K562 (cell line): Measurements from ENCODE around the gene MGAT4B. TPM values are rescaled to one million over a fixed set of nuclear protein-coding genes. Genes with fewer than 3 reads are reported as not detected.

Experiments
- BRD4 ChIP-seq: fragments of 200-600 bp; sonication (generic); IDR thresholded peaks from 2 replicates; pipeline ENCODE4 v1.6.1; 2017; ENCODE audit warnings: inconsistent platforms
- FUS ChIP-seq: fragments of 200-400 bp; formaldehyde crosslinking; optimal IDR thresholded peaks from 2 replicates; pipeline ENCODE3; 2017; ENCODE audit warnings: low read depth, low read length
- HDAC8 ChIP-seq: fragments of 450-650 bp; IDR thresholded peaks from 2 replicates; pipeline ENCODE4 v1.6.1; 2016; ENCODE audit warnings: mild to moderate bottlenecking, missing genetic modification characterization, moderate library complexity, missing compliant biosample characterization
- JUN ChIP-seq, 2 experiments: sonication (generic) in 1 of 2; formaldehyde crosslinking in 1 of 2; IDR thresholded peaks; 2 replicates each; pipeline versions ENCODE4 v1.6.1 to v1.8.0; 2012 to 2022; ENCODE audit warnings: borderline replicate concordance in 2 of 2, mild to moderate bottlenecking in 2 of 2, improper control_type of control experiment in 1 of 2, low read depth in 1 of 2, low read length in 1 of 2, missing genetic modification reagents in 1 of 2
- KDM2B ChIP-seq: fragments of 250-450 bp; sonication (Bioruptor Pico); IDR thresholded peaks from 2 replicates; pipeline ENCODE4 v1.8.0; 2021; ENCODE audit warnings: mild to moderate bottlenecking, moderate library complexity
- MYNN ChIP-seq, 2 experiments: sonication (generic); formaldehyde crosslinking in 1 of 2; IDR thresholded peaks; 2 replicates each; pipeline versions ENCODE4 v1.5.0 to v1.6.1; 2016 to 2020; ENCODE audit warnings: antibody characterized with exemption in 1 of 2, missing genetic modification reagents in 1 of 2
- POLR2A ChIP-seq: fragments of 450-650 bp; conservative IDR thresholded peaks from 2 replicates; pipeline ENCODE4 v1.6.1; 2016
- ZBTB8A ChIP-seq: fragments of 450-650 bp; IDR thresholded peaks from 2 replicates; pipeline ENCODE4 v1.6.1; 2018; ENCODE audit warnings: mild to moderate bottlenecking, moderate library complexity; ENCODE audit not compliant: partially characterized antibody
- ZNF311 ChIP-seq: fragments of 250-450 bp; sonication (Bioruptor Pico); IDR thresholded peaks from 2 replicates; pipeline ENCODE4 v1.4.0; 2020; ENCODE audit warnings: mild to moderate bottlenecking, moderate library complexity
- ZNF445 ChIP-seq: fragments of 250-450 bp; sonication (Bioruptor Pico); IDR thresholded peaks from 2 replicates; pipeline ENCODE4 v1.4.0; 2020; ENCODE audit warnings: low read depth, mild to moderate bottlenecking, moderate library complexity
- ZNF644 ChIP-seq: fragments of 200-800 bp; sonication (Bioruptor generic); IDR thresholded peaks from 2 replicates; pipeline ENCODE4 v1.6.1; 2016; ENCODE audit warnings: low read depth, missing genetic modification characterization, missing compliant biosample characterization
- polyA plus RNA-seq, 8 experiments: library from polyadenylated mRNA; depleted of rRNA in 4 of 8; stranded (reverse) in 5 of 8; unstranded in 3 of 8; fragments of >200 nt; fragmentation: Nextera tagmentation in 2 of 8; fragmentation: Illumina TruSeq in 1 of 8; extraction: Ambion mirVana in 2 of 8; extraction: Trizol in 1 of 8; gene quantifications; 2 replicates each; pipeline versions ENCODE4 v1.2.1 to v1.2.3, GENCODE V29; 2011 to 2014; ENCODE audit warnings: inconsistent platforms in 1 of 8, missing spikeins in 1 of 8
- total RNA-seq, 7 experiments: library from RNA; depleted of rRNA in 6 of 7; stranded (reverse); fragments of >200 nt in 6 of 7; fragmentation: Illumina TruSeq in 2 of 7; extraction: Trizol in 2 of 7; gene quantifications; 2 replicates each; pipeline versions ENCODE4 v1.2.1 to v1.2.3, GENCODE V29; 2011 to 2021; ENCODE audit warnings: low replicate concordance in 1 of 7
- TF ChIP-seq, protein P1 (sequence below): fragments of 450-650 bp; IDR thresholded peaks from one replicate; pipeline ENCODE4 v1.6.1; 2018; ENCODE audit warnings: mild to moderate bottlenecking, moderate library complexity; ENCODE audit not compliant: partially characterized antibody
- TF ChIP-seq, protein P2 (sequence below): fragments of 450-650 bp; IDR thresholded peaks from 2 replicates; pipeline ENCODE4 v1.6.1; 2016
- TF ChIP-seq, protein P3 (sequence below): sonication (generic); formaldehyde crosslinking; IDR thresholded peaks from 2 replicates; pipeline ENCODE4 v1.8.1; 2023; ENCODE audit warnings: mild to moderate bottlenecking, missing genetic modification reagents
- TF ChIP-seq, protein P4 (sequence below), 3 experiments: IDR thresholded peaks in 2 of 3; conservative IDR thresholded peaks in 1 of 3; 2 replicates each; pipeline ENCODE4 v1.5.1; 2011 to 2012; ENCODE audit warnings: low read length in 3 of 3, mild to moderate bottlenecking in 3 of 3, control low read depth in 2 of 3, improper control_type of control experiment in 1 of 3, inconsistent platforms in 1 of 3, low read depth in 1 of 3, mixed read lengths in 1 of 3, moderate library complexity in 1 of 3; ENCODE audit not compliant: insufficient read depth in 2 of 3
- TF ChIP-seq, protein P5 (sequence below): fragments of 250-450 bp; sonication (Bioruptor Pico); IDR thresholded peaks from 2 replicates; pipeline ENCODE4 v1.4.0; 2020; ENCODE audit warnings: mild to moderate bottlenecking, moderate library complexity

The MGAT4B gene
- total and polyA plus RNA-seq, 9 of the 15 experiments (the other 6 are each of a cell fraction or from before 2014, with no cell fraction given), result 0.34 to 133 (median 75.4) TPM

DNA sequence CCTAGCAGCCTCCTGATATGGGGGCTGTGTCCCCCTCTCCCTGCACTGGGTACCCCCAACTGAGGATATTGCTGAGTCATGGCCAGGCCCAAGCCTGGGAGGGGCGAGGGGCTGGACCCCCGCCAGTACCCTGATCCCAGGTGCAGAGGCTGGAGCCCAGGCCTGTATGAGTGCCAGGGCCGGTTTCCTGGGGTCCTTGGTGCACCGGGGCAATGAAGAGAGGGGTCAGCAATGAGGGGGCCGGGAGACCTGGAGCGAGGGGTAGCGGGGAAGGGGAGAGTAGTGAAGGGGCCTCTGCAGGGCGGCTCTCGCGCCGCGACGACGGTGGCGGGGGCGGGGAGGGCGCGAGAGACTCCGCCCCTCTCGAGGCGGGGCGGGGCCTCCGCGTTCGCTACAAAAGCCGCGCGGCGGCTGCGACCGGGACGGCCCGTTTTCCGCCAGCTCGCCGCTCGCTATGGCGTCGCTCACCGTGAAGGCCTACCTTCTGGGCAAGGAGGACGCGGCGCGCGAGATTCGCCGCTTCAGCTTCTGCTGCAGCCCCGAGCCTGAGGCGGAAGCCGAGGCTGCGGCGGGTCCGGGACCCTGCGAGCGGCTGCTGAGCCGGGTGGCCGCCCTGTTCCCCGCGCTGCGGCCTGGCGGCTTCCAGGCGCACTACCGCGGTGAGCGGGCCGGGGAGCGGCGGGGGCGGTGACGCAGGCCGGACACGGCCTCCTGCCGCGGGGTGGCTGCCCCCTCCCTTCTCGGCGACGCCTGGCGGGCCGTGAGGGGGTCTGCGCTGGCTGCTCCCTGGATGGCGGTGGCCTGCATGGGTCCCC lies 14.0 kb upstream of the MGAT4B start, which contains the start of gene SQSTM1 (continued):
- TF ChIP-seq, protein P1, sequence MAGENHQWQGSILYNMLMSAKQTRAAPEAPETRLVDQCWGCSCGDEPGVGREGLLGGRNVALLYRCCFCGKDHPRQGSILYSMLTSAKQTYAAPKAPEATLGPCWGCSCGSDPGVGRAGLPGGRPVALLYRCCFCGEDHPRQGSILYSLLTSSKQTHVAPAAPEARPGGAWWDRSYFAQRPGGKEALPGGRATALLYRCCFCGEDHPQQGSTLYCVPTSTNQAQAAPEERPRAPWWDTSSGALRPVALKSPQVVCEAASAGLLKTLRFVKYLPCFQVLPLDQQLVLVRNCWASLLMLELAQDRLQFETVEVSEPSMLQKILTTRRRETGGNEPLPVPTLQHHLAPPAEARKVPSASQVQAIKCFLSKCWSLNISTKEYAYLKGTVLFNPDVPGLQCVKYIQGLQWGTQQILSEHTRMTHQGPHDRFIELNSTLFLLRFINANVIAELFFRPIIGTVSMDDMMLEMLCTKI, result no peak
- TF ChIP-seq ZNF311 (CRISPR knock-in tag) (peak; percentile 75; the same call in 1 of the 2 replicates), HDAC8 (tag) (no peak), POLR2A (peak; percentile 98), KDM2B (CRISPR knock-in tag) (0 out of 2 replicates have a peak, but pooled peaks have one; percentile 32), JUN (IDR thresholded peaks at IDR 0.05; ENCODE audit: borderline replicate concordance, low read depth, low read length) (no peak), JUN (CRISPR knock-in tag; IDR thresholded peaks at IDR 0.05; ENCODE audit: borderline replicate concordance) (peak; percentile 27; the same call in 1 of the 2 replicates), MYNN (IDR thresholded peaks at IDR 0.05) (peak; percentile 28; the same call in 1 of the 2 replicates), MYNN (CRISPR knock-in tag; IDR thresholded peaks at IDR 0.05) (no peak), BRD4 (peak; percentile 76), ZNF644 (tag) (no peak; the same call in 1 of the 2 replicates), ZNF445 (no peak), FUS (peak; percentile 83), ZBTB8A (no peak)
- TF ChIP-seq, protein P2, sequence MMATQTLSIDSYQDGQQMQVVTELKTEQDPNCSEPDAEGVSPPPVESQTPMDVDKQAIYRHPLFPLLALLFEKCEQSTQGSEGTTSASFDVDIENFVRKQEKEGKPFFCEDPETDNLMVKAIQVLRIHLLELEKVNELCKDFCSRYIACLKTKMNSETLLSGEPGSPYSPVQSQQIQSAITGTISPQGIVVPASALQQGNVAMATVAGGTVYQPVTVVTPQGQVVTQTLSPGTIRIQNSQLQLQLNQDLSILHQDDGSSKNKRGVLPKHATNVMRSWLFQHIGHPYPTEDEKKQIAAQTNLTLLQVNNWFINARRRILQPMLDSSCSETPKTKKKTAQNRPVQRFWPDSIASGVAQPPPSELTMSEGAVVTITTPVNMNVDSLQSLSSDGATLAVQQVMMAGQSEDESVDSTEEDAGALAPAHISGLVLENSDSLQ, result no peak
- TF ChIP-seq, protein P3, sequence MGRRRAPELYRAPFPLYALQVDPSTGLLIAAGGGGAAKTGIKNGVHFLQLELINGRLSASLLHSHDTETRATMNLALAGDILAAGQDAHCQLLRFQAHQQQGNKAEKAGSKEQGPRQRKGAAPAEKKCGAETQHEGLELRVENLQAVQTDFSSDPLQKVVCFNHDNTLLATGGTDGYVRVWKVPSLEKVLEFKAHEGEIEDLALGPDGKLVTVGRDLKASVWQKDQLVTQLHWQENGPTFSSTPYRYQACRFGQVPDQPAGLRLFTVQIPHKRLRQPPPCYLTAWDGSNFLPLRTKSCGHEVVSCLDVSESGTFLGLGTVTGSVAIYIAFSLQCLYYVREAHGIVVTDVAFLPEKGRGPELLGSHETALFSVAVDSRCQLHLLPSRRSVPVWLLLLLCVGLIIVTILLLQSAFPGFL (CRISPR knock-in tag), result no peak
- TF ChIP-seq, protein P4, sequence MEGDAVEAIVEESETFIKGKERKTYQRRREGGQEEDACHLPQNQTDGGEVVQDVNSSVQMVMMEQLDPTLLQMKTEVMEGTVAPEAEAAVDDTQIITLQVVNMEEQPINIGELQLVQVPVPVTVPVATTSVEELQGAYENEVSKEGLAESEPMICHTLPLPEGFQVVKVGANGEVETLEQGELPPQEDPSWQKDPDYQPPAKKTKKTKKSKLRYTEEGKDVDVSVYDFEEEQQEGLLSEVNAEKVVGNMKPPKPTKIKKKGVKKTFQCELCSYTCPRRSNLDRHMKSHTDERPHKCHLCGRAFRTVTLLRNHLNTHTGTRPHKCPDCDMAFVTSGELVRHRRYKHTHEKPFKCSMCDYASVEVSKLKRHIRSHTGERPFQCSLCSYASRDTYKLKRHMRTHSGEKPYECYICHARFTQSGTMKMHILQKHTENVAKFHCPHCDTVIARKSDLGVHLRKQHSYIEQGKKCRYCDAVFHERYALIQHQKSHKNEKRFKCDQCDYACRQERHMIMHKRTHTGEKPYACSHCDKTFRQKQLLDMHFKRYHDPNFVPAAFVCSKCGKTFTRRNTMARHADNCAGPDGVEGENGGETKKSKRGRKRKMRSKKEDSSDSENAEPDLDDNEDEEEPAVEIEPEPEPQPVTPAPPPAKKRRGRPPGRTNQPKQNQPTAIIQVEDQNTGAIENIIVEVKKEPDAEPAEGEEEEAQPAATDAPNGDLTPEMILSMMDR (IDR thresholded peaks at IDR 0.05 in 2 of 3, conservative IDR thresholded peaks at IDR 0.05 in 1 of 3; ENCODE audit: insufficient read depth in 2 of 3, low read depth in 1 of 3, low read length in 3 of 3), result peak in 2 of 3 experiments; percentile 15 to 44; a peak in 2 of 6 replicates
- TF ChIP-seq, protein P5, sequence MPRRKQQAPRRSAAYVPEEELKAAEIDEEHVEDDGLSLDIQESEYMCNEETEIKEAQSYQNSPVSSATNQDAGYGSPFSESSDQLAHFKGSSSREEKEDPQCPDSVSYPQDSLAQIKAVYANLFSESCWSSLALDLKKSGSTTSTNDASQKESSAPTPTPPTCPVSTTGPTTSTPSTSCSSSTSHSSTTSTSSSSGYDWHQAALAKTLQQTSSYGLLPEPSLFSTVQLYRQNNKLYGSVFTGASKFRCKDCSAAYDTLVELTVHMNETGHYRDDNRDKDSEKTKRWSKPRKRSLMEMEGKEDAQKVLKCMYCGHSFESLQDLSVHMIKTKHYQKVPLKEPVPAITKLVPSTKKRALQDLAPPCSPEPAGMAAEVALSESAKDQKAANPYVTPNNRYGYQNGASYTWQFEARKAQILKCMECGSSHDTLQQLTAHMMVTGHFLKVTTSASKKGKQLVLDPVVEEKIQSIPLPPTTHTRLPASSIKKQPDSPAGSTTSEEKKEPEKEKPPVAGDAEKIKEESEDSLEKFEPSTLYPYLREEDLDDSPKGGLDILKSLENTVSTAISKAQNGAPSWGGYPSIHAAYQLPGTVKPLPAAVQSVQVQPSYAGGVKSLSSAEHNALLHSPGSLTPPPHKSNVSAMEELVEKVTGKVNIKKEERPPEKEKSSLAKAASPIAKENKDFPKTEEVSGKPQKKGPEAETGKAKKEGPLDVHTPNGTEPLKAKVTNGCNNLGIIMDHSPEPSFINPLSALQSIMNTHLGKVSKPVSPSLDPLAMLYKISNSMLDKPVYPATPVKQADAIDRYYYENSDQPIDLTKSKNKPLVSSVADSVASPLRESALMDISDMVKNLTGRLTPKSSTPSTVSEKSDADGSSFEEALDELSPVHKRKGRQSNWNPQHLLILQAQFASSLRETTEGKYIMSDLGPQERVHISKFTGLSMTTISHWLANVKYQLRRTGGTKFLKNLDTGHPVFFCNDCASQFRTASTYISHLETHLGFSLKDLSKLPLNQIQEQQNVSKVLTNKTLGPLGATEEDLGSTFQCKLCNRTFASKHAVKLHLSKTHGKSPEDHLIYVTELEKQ (CRISPR knock-in tag), result no peak
